Skin of body (tissue), 3 donors: ENCODE results near the gene ENTPD7. TPM values are rescaled to one million over a fixed set of nuclear protein-coding genes. Genes with fewer than 3 reads are reported as not detected.
"Not testable (repeated sequence)": the region's sequence is repeated elsewhere in the genome, so short reads cannot be mapped to it uniquely, and the experiment has no call there.

Source experiments
- DNase-seq: peaks from one replicate; lab custom pipeline; 2025; lab: John Stamatoyannopoulos, UW
- small RNA-seq: library from RNA; depleted of rRNA; stranded (forward); fragments of <200 nt; gene quantifications from one replicate; pipeline ENCODE3, GENCODE V24; 2014; ENCODE audit warnings: low replicate concordance
- total RNA-seq: library from RNA; depleted of rRNA; stranded (reverse); fragments of >200 nt; gene quantifications from one replicate; pipeline ENCODE4 v1.2.3, GENCODE V29; 2014

The ENTPD7 gene
- total RNA-seq, 1 donor from 2014 or later, result 16.6 TPM

- DNase-seq, result no peak
These were observed 84.5 kb downstream of the ENTPD7 start for GRCh38 chr10:99743841-99744240.

- not testable (repeated sequence) for DNase-seq
These were observed 86.9 kb downstream of the ENTPD7 start for GRCh38 chr10:99746166-99746565.

DNA sequence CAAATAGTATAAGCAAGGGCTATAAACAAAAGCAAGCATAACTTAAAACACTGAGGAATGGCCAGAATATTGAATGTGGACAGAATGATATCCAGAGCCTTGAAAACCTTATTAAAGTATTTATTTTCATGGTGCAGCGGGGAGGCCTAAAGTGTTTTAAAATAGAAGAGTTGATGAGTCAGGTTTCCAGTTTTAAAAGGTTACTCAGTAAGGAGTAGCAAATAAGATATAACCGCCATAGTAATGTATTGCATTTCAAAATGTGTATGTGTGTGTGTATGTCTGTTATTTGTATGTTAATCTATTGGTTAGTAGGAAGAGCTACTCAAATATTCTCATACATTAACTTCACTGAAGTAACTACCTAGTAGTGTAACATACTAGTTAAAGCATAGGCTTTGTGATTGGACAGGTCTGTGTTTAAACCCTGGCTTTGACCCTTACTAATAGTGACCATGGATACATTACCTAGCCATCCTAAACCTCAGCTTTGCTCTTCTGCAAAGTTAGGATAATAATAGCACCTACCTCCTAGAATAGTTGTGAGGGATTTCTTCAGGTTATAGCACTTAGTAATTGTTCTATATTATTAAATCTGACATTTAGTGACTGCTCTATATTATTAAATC is 89.6 kb downstream of the ENTPD7 start:
- DNase-seq, result no peak

DNA sequence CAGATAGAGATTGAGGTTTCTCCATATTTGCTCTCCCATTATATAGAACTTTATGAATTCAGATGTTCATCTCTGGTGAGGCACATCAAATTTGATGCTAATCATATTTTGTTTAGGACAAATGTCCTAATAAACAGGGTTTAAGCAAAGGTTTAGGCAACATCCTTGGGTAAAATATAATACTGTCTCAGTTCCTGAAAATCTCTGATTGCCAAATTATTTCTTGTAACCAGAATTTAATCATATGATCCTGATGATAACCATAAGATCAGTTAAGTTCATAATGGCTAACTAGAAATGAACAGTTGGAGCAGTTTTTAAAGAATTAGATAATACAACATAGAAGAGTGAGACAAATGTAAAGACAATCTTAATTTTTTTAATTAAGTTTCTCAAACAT is 91.3 kb downstream of the ENTPD7 start:
- no peak for DNase-seq

GRCh38 chr10:99754670-99755069 is 95.4 kb downstream of the ENTPD7 start:
- DNase-seq, result no peak

Small RNA genes lying within 50 kb of the gene (small RNA-seq; reads per million reads assigned to genes)
- not detected for gene AL133353.1

Other genes with a start within 250 kb of the ENTPD7 start
- gene GOT1, start 228.9 kb upstream of the ENTPD7 start, total RNA-seq, result 15.2 TPM
- gene NKX2-3, start 126.6 kb upstream of the ENTPD7 start, total RNA-seq, result not detected
- 22.8 TPM for gene SLC25A28, start 39.1 kb upstream of the ENTPD7 start, total RNA-seq
- gene COX15, start 72.6 kb downstream of the ENTPD7 start, total RNA-seq, result 28.8 TPM
- 16.3 TPM for gene CUTC, start 72.7 kb downstream of the ENTPD7 start, total RNA-seq
- 2.1 TPM for gene ABCC2, start 123.1 kb downstream of the ENTPD7 start, total RNA-seq